Gastrocnemius medialis (tissue), 4 donors: ENCODE results near the gene ALDH3B1.
"Not testable (repeated sequence)": the region's sequence is repeated elsewhere in the genome, so short reads cannot be mapped to it uniquely, and the experiment has no call there.

Experiments used
- CTCF ChIP-seq, 5 experiments: fragments of 450-650 bp in 3 of 5; fragments of 200-600 bp in 2 of 5; sonication (generic) in 2 of 5; IDR thresholded peaks in 4 of 5; conservative IDR thresholded peaks in 1 of 5; 1 replicate in 4 of 5; 2 replicates in 1 of 5; pipeline ENCODE4 v1.5.1; 2016 to 2019; ENCODE audit warnings: antibody characterized with exemption in 5 of 5, mild to moderate bottlenecking in 3 of 5, moderate library complexity in 3 of 5
- POLR2A ChIP-seq, 2 donors: fragments of 450-650 bp; IDR thresholded peaks; one replicate each; pipeline ENCODE4 v1.6.1; 2017; ENCODE audit warnings: antibody characterized with exemption in 2 of 2, mild to moderate bottlenecking in 2 of 2, moderate library complexity in 2 of 2

- not testable (repeated sequence) for TF ChIP-seq POLR2A (IDR thresholded peaks at IDR 0.05); CTCF (IDR thresholded peaks at IDR 0.05 in 4 of 5, conservative IDR thresholded peaks at IDR 0.05 in 1 of 5)
Measured at GRCh38 chr11:67963217-67963616, 46.9 kb upstream of the ALDH3B1 start.
